Loucy (cell line): ENCODE data around the gene IRGQ.

ENCODE experiments used
- H2AFZ ChIP-seq: fragments of 200-600 bp; sonication (generic); 2 replicates; pipeline ENCODE4 v1.6.0; 2016; ENCODE audit warnings: antibody characterized with exemption, mild to moderate bottlenecking, low read length, moderate library complexity
- H3F3A ChIP-seq: fragments of 200-600 bp; 2 replicates; pipeline ENCODE4 v1.6.0; 2016; ENCODE audit warnings: antibody characterized with exemption, low read depth, mild to moderate bottlenecking
- H3K27me3 ChIP-seq: fragments of 200-600 bp; sonication (generic); 2 replicates; pipeline ENCODE4 v1.6.1; 2014; ENCODE audit warnings: low read length, mild to moderate bottlenecking; ENCODE audit not compliant: insufficient read depth, poor library complexity, severe bottlenecking
- H3K36me3 ChIP-seq: fragments of 200-600 bp; sonication (generic); 2 replicates; pipeline ENCODE4 v1.6.1; 2016; ENCODE audit warnings: low read length; ENCODE audit not compliant: insufficient read depth
- H3K4me1 ChIP-seq: fragments of 200-600 bp; sonication (generic); 2 replicates; pipeline ENCODE4 v1.5.1; 2014; ENCODE audit warnings: low read length, mild to moderate bottlenecking; ENCODE audit not compliant: insufficient read depth, poor library complexity, severe bottlenecking
- H3K4me2 ChIP-seq: fragments of 200-600 bp; sonication (generic); 2 replicates; pipeline ENCODE4 v1.6.0; 2014; ENCODE audit warnings: antibody characterized with exemption, low read length, low read depth, mild to moderate bottlenecking; ENCODE audit not compliant: poor library complexity, severe bottlenecking
- H3K4me3 ChIP-seq: fragments of 200-600 bp; sonication (generic); 2 replicates; pipeline ENCODE4 v1.5.1; 2014; ENCODE audit warnings: low read length, mild to moderate bottlenecking, mixed read lengths; ENCODE audit not compliant: poor library complexity, severe bottlenecking
- H3K79me2 ChIP-seq: fragments of 200-600 bp; sonication (generic); 2 replicates; pipeline ENCODE4 v1.6.1; 2014; ENCODE audit warnings: low read length; ENCODE audit not compliant: insufficient read depth
- H3K9ac ChIP-seq: fragments of 200-600 bp; sonication (generic); 2 replicates; pipeline ENCODE4 v1.6.0; 2014; ENCODE audit warnings: mild to moderate bottlenecking, low read depth, low read length, moderate library complexity; ENCODE audit not compliant: poor library complexity, severe bottlenecking
- H3K9me2 ChIP-seq: fragments of 200-600 bp; sonication (generic); replicated peaks from 2 replicates; pipeline ENCODE4 v1.6.1; 2016; ENCODE audit warnings: low read depth, low read length, mixed read lengths
- H3K9me3 ChIP-seq: fragments of 200-600 bp; sonication (generic); 2 replicates; pipeline ENCODE4 v1.6.1; 2014; ENCODE audit warnings: mild to moderate bottlenecking, antibody characterized with exemption, low read length, low read depth; ENCODE audit not compliant: insufficient read depth
- H4K20me1 ChIP-seq: fragments of 200-600 bp; sonication (generic); 2 replicates; pipeline ENCODE4 v1.6.0; 2014; ENCODE audit warnings: antibody characterized with exemption, low read length, mild to moderate bottlenecking; ENCODE audit not compliant: insufficient read depth, poor library complexity, severe bottlenecking
- CTCF ChIP-seq: fragments of 200-600 bp; sonication (generic); conservative IDR thresholded peaks from 2 replicates; pipeline ENCODE4 v1.5.1; 2014; ENCODE audit warnings: mild to moderate bottlenecking, antibody characterized with exemption, low read length
- EZH2phosphoT487 ChIP-seq: fragments of 200-600 bp; IDR thresholded peaks from 2 replicates; pipeline ENCODE4 v1.6.1; 2018; ENCODE audit warnings: antibody characterized with exemption, mild to moderate bottlenecking, moderate library complexity, borderline replicate concordance

The IRGQ gene

GRCh38 chr19:43639519-43640423, 43.8 kb upstream of the IRGQ start, which contains the start of gene CADM4:
Gene CADM4, minus strand, starts transcription at chr19:43639850. Its CDS starts 60 bp downstream, at chr19:43639790.
- H3K4me2 ChIP-seq: peak within 1 kb of the TSS; percentile 81
- H3K79me2 ChIP-seq: no peaks in the 10 kb centered on the region
- no peaks in the 10 kb centered on the region for H3K36me3 ChIP-seq
- H3K27me3 ChIP-seq: no peaks in the 10 kb centered on the region
- no peak for TF ChIP-seq EZH2phosphoT487
- no peak for TF ChIP-seq CTCF
- H2AFZ ChIP-seq: peak within 1 kb of the TSS; percentile 94
- H4K20me1 ChIP-seq: no peaks in the 10 kb centered on the region
- H3K9ac ChIP-seq: peak within 1 kb of the TSS; percentile 55
- H3K4me1 ChIP-seq: peaks cover 12% of the 10 kb centered on the region
- no peaks in the 10 kb centered on the region for H3K9me3 ChIP-seq
- H3K4me3 ChIP-seq: peak within 1 kb of the TSS; percentile 73
- no peaks in the 10 kb centered on the region for H3K9me2 ChIP-seq
- no peaks in the 10 kb centered on the region for H3F3A ChIP-seq

- H3K4me3 ChIP-seq: peak overlapping the region; percentile 65
- H3K36me3 ChIP-seq: no peaks in the 10 kb centered on the region
- H2AFZ ChIP-seq: peak overlapping the region; percentile 43; the same call in 1 of the 2 replicates
- H4K20me1 ChIP-seq: no peaks in the 10 kb centered on the region
- no peaks in the 10 kb centered on the region for H3K9me2 ChIP-seq
- TF ChIP-seq EZH2phosphoT487 (no peak), CTCF (no peak)
- H3K4me1 ChIP-seq: peaks cover 12% of the 10 kb centered on the region
- no peaks in the 10 kb centered on the region for H3K27me3 ChIP-seq
- no peak overlapping the region for H3K9ac ChIP-seq
- H3K4me2 ChIP-seq: peak overlapping the region; percentile 74
- no peaks in the 10 kb centered on the region for H3K9me3 ChIP-seq
- no peaks in the 10 kb centered on the region for H3K79me2 ChIP-seq
- no peaks in the 10 kb centered on the region for H3F3A ChIP-seq
Measured at GRCh38 chr19:43638995-43639518, 43.1 kb upstream of the IRGQ start.

- Histone ChIP-seq H3F3A (no peaks in the 10 kb centered on the region), H4K20me1 (no peaks in the 10 kb centered on the region), H3K4me3 (no peak overlapping the region), H3K79me2 (no peaks in the 10 kb centered on the region), H2AFZ (no peak overlapping the region), H3K36me3 (no peaks in the 10 kb centered on the region), H3K9me2 (no peaks in the 10 kb centered on the region), H3K27me3 (no peaks in the 10 kb centered on the region), H3K4me2 (peak overlapping the region; percentile 74), H3K9me3 (no peaks in the 10 kb centered on the region), H3K4me1 (peaks cover 12% of the 10 kb centered on the region), H3K9ac (no peak overlapping the region)
- TF ChIP-seq EZH2phosphoT487 (no peak), CTCF (no peak)
Measured at GRCh38 chr19:43638214-43638994, 42.5 kb upstream of the IRGQ start.
